Stimulated activated CD8-positive, alpha-beta memory T cell treated with anti-CD3 and anti-CD28 coated beads, Interleukin-15, amount 100 ng/mL, for 1 hour (primary cell): ENCODE data around the gene TRIM44.

Source experiments
- DNase-seq: peaks from one replicate; pipeline ENCODE4 v3.0.0-alpha.2; 2020; ENCODE audit warnings: low read depth

TRIM44 gene

GRCh38 chr11:35717520-35717919 lies 54.9 kb downstream of the TRIM44 start:
- no peak for DNase-seq

DNA sequence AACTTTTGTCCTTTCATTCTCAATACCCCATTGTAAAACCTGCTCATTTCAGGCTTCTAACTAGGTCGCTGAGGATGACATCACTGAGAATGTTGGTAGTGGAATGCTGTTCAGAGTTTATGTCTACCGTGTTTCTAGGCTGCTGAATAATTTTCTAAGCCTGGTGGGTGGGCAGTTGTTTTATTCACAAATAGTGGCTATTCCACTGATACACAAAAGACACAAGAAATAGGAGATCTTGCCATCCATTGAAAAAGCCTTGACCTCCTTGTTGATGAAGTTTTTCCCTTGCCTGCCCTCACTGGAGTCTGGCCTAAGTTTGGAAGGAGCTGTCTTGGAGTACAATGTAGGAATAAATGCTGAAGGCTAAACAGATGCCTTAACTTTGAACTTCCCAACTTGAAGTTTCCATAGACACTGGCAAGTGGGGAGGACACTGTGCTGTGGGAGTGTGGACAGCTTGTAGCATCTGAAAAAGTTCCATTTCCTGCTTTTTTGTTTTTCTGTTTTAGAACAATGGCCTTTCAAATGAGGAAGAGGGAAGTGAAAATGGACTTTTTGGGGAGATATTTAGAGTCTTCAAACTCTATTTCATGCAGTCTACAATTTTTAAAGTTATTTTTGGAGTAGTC lies 59.2 kb downstream of the TRIM44 start:
- DNase-seq, result no peak

DNA sequence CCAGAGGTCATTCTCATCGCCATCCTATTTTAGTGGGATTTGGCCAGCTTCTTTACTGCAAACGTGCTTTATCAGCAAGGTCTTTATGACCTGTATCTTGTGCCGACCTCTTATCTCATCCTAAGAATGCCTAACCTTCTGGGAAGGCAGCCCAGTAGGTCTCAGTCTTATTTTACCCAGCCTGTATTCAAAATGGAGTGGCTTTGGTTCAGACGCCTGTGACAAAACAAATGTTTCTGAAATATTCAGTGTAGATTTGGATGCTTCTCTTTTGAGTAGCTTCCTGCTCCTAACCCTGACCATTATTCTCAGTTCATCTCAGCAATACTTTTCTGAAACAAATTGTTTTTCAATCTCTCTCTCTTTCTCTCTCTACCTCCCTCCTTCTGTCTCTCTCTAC lies 60.1 kb downstream of the TRIM44 start:
- no peak for DNase-seq

- no peak for DNase-seq
Observed at GRCh38 chr11:35723493-35723892, 60.9 kb downstream of the TRIM44 start.

DNA sequence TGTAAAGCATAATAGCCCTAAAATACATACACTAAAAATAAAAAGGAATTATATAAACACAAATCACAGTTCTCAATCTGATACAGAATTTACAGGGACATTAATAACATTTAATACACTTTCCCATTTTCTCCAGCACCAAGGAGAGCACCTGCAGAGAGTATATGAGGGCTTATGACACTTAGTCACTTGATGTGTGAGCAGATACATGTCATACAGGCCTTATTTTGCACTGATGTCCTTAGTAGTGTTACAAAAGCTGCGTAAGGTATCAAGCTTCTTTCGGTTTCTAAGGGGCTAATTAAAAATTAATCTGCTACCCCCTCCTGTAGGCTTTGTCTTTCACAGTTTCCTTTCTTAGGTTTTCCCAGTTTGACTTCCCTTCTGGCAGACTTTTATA lies 61.3 kb downstream of the TRIM44 start:
- DNase-seq, result no peak

- DNase-seq, result no peak
Observed at GRCh38 chr11:35725885-35726284, 63.3 kb downstream of the TRIM44 start.

DNA sequence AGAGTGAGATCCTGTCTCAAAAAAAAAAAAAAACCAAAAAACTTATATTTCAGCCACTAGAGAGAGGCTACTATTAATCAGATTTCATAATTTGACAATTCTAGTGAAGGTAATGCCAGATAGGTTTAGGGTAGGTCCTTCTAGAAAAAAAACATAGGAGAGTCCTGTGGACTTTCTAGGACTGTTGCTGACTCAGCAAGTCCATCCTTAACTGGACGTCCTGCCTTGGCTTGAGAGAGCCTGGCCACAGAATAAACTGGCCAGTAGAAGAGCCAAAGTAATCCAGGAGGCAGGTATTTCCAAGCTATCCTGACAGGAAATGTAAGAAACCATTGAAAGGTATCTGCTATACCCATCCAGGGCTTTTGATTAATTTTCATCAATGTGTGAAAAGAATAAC lies 64.6 kb downstream of the TRIM44 start:
- DNase-seq, result no peak

GRCh38 chr11:35730254-35730653 lies 67.7 kb downstream of the TRIM44 start:
- DNase-seq, result no peak

- no peak for DNase-seq
Observed at GRCh38 chr11:35734669-35735410, 72.3 kb downstream of the TRIM44 start.

DNA sequence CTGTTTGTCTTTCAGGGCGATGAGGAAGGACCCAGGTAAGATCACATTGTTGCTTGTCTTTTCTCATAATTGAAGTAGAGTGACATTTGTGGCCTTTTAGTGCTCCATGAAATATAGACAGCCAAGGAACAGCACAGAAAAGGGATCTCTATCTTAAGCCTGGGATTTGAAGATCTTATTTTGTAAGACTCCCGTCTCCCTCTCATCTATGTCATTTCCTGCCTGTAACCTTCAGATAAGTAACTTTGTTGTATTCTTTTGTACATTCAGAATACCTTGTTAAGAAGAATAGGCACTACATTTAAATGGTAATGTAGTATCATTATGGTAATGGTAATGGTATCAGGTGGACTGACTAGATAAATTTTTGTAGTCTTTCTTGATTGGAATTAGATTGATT lies 72.8 kb downstream of the TRIM44 start:
- DNase-seq, result no peak

GRCh38 chr11:35735903-35736302 lies 73.3 kb downstream of the TRIM44 start:
- no peak for DNase-seq

DNA sequence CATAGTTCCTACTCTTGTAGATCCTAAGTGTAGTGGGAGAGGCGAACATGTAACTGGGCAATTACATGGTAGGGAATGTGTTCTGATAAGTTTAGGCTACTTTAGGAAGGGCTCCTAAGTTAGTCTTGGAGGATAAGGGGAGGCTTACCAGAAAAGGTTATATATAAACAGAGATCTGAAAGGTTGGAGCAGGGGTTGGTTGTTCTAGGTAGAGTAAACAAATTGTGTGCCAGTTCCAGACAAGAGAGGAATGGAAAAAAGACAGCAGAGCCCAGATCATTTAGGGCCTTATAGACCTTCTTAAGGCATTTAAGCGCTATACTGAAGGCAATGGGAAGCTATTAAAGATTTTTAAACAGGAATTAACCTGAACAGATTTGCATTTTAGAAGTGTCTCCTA lies 74.4 kb downstream of the TRIM44 start:
- DNase-seq, result no peak

GRCh38 chr11:35740061-35740799 lies 77.7 kb downstream of the TRIM44 start:
- no peak for DNase-seq

- no peak for DNase-seq
Observed at GRCh38 chr11:35742707-35743454, 80.3 kb downstream of the TRIM44 start.

- DNase-seq, result no peak
Observed at GRCh38 chr11:35746356-35747153, 84.0 kb downstream of the TRIM44 start.

DNA sequence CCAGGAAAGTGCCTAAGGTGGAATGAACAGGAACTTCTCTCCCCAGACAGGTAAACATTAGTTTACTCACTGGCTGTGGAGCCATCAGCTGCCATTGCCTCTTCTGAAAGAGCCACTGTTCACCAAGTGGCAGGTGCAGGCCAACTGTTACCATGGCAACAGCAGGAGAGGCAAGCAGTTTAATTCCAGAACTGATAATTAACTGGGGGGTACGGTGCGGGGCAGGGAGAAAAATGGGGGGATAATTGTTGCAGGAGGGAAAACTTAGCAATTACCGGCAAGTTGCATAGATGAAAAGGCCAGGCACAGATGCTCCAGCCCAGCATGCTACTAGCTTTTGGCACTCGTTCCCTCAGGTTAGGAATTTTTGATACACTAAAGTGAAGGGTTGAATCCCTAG lies 85.1 kb downstream of the TRIM44 start:
- DNase-seq, result no peak

DNA sequence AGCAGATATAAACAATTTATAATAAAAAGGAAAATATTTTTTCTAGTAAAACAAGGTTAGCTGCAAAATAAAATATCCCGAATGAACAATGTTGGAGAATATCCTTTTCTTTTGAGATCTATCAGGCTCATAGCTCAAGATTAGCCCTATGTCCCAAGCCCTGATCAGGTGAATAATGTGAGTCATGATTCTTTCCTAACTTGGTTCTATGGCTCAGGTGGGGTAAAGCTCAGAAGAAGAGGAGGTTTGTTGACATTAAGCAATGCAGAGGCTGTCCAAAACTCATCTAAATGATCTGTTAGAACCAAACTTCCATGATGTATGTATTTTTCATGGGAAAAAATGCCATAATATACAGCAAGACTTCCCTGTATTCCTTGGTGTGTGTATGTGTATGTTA lies 86.1 kb downstream of the TRIM44 start:
- DNase-seq, result no peak

GRCh38 chr11:35750315-35750714 lies 87.7 kb downstream of the TRIM44 start:
- DNase-seq, result no peak

GRCh38 chr11:35750981-35751663 lies 88.5 kb downstream of the TRIM44 start:
- DNase-seq, result no peak

GRCh38 chr11:35751664-35752061 lies 89.1 kb downstream of the TRIM44 start:
- no peak for DNase-seq

DNA sequence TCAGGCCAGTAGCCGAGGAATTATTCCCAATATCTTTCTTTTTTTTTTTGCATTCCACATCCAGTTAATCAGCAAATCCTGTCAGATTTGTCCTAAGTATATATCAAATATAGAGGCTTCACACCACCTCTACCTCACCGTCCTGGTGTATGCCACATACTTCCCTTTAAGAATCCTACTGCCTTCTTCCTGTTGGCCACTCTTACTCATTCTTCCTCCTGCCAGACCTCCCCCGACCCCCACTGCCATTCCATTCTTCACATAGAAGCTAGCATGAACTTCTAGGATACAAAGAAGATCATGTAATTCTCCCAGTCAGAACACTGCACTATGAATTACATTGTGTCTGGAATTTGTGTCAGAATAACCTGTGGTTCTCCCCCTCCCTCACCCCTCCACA lies 89.5 kb downstream of the TRIM44 start:
- no peak for DNase-seq
